ENCODE results near the gene AGBL1. TPM values are rescaled to one million over a fixed set of nuclear protein-coding genes. Genes with fewer than 3 reads are reported as not detected.

The AGBL1 gene
- under 0.01 TPM for total RNA-seq

GRCh38 chr15:86079508-86080266 is at the start of gene AGBL1:
AGBL1 (plus strand) TSS chr15:86079871.
- no peak for DNase-seq (ENCODE audit: low read depth in 2 of 3, low spot score in 2 of 3)

- no peak for DNase-seq (ENCODE audit: low read depth in 2 of 3, low spot score in 2 of 3)
These were observed 44.8 kb upstream of the AGBL1 start for GRCh38 chr15:86034904-86035303.

- DNase-seq (ENCODE audit: low read depth in 2 of 3, low spot score in 2 of 3), result no peak
These were observed 43.4 kb upstream of the AGBL1 start for GRCh38 chr15:86036243-86036642.

GRCh38 chr15:86038491-86038890 is 41.2 kb upstream of the AGBL1 start:
- no peak for DNase-seq (ENCODE audit: low read depth in 2 of 3, low spot score in 2 of 3)

- no peak for DNase-seq (ENCODE audit: low read depth in 2 of 3, low spot score in 2 of 3)
These were observed 39.2 kb upstream of the AGBL1 start for GRCh38 chr15:86040356-86041033.

GRCh38 chr15:86041399-86041798 is 38.3 kb upstream of the AGBL1 start:
- DNase-seq (ENCODE audit: low read depth in 2 of 3, low spot score in 2 of 3), result no peak

- no peak for DNase-seq (ENCODE audit: low read depth in 2 of 3, low spot score in 2 of 3)
These were observed 37.4 kb upstream of the AGBL1 start for GRCh38 chr15:86042226-86042625.

GRCh38 chr15:86044981-86045380 is 34.7 kb upstream of the AGBL1 start:
- no peak for DNase-seq (ENCODE audit: low read depth in 2 of 3, low spot score in 2 of 3)

GRCh38 chr15:86054338-86054737 is 25.3 kb upstream of the AGBL1 start:
- no peak for DNase-seq (ENCODE audit: low read depth in 2 of 3, low spot score in 2 of 3)

GRCh38 chr15:86055688-86056087 is 24.0 kb upstream of the AGBL1 start:
- DNase-seq (ENCODE audit: low read depth in 2 of 3, low spot score in 2 of 3), result no peak

- DNase-seq (ENCODE audit: low read depth in 2 of 3, low spot score in 2 of 3), result no peak
These were observed 19.8 kb upstream of the AGBL1 start for GRCh38 chr15:86059851-86060250.

- DNase-seq (ENCODE audit: low read depth in 2 of 3, low spot score in 2 of 3), result no peak
These were observed 19.0 kb upstream of the AGBL1 start for GRCh38 chr15:86060674-86061073.

GRCh38 chr15:86061581-86061980 is 18.1 kb upstream of the AGBL1 start:
- no peak for DNase-seq (ENCODE audit: low read depth in 2 of 3, low spot score in 2 of 3)

- no peak for DNase-seq (ENCODE audit: low read depth in 2 of 3, low spot score in 2 of 3)
These were observed 16.9 kb upstream of the AGBL1 start for GRCh38 chr15:86062646-86063243.

- DNase-seq (ENCODE audit: low read depth in 2 of 3, low spot score in 2 of 3), result no peak
These were observed 16.1 kb upstream of the AGBL1 start for GRCh38 chr15:86063356-86064095.

- no peak for DNase-seq (ENCODE audit: low read depth in 2 of 3, low spot score in 2 of 3)
These were observed 15.3 kb upstream of the AGBL1 start for GRCh38 chr15:86064326-86064725.

- no peak for DNase-seq (ENCODE audit: low read depth in 2 of 3, low spot score in 2 of 3)
These were observed 13.4 kb upstream of the AGBL1 start for GRCh38 chr15:86066174-86066834.

- no peak for DNase-seq (ENCODE audit: low read depth in 2 of 3, low spot score in 2 of 3)
These were observed 6.4 kb upstream of the AGBL1 start for GRCh38 chr15:86073281-86073680.

GRCh38 chr15:86076468-86076867 is 3.2 kb upstream of the AGBL1 start:
- DNase-seq (ENCODE audit: low read depth in 2 of 3, low spot score in 2 of 3), result no peak

- no peak for DNase-seq (ENCODE audit: low read depth in 2 of 3, low spot score in 2 of 3)
These were observed 2.6 kb upstream of the AGBL1 start for GRCh38 chr15:86077070-86077469.

- no peak for DNase-seq (ENCODE audit: low read depth in 2 of 3, low spot score in 2 of 3)
These were observed 631 bp downstream of the AGBL1 start for GRCh38 chr15:86080302-86080701.

Measured in hematopoietic multipotent progenitor cell (in vitro differentiated cells).